Measurements from ENCODE around the gene PIR.

The PIR gene

GRCh38 chrX:15418041-15418706 lies 75.0 kb downstream of the PIR start:
- DNase-seq (ENCODE audit: low spot score) = no peak

- no peak for DNase-seq (ENCODE audit: low spot score)
Observed at GRCh38 chrX:15416133-15416993, 76.8 kb downstream of the PIR start.

GRCh38 chrX:15413101-15413500 lies 80.0 kb downstream of the PIR start:
- no peak for DNase-seq (ENCODE audit: low spot score)

- DNase-seq (ENCODE audit: low spot score) = no peak
Observed at GRCh38 chrX:15410947-15411346, 82.2 kb downstream of the PIR start.

GRCh38 chrX:15410430-15410829 lies 82.7 kb downstream of the PIR start:
- DNase-seq (ENCODE audit: low spot score) = no peak

GRCh38 chrX:15405846-15406245 lies 87.3 kb downstream of the PIR start:
- DNase-seq (ENCODE audit: low spot score) = no peak

GRCh38 chrX:15404401-15405096 lies 88.6 kb downstream of the PIR start:
- DNase-seq (ENCODE audit: low spot score) = peak; percentile 1

GRCh38 chrX:15401378-15401777 lies 91.8 kb downstream of the PIR start:
- no peak for DNase-seq (ENCODE audit: low spot score)

GRCh38 chrX:15399962-15400391 lies 93.2 kb downstream of the PIR start:
- DNase-seq (ENCODE audit: low spot score) = no peak

GRCh38 chrX:15398874-15399273 lies 94.3 kb downstream of the PIR start:
- no peak for DNase-seq (ENCODE audit: low spot score)

GRCh38 chrX:15395789-15396188 lies 97.3 kb downstream of the PIR start:
- DNase-seq (ENCODE audit: low spot score) = no peak

GRCh38 chrX:15391850-15392249 lies 101.3 kb downstream of the PIR start:
- no peak for DNase-seq (ENCODE audit: low spot score)

- DNase-seq (ENCODE audit: low spot score) = no peak
Observed at GRCh38 chrX:15384304-15384703, 108.8 kb downstream of the PIR start, which contains the start of gene VEGFD. TSS of gene VEGFD (minus strand) at chrX:15384413. CDS start at chrX:15383946, 467 bp downstream.

GRCh38 chrX:15382813-15383212 lies 110.3 kb downstream of the PIR start:
- DNase-seq (ENCODE audit: low spot score) = no peak

GRCh38 chrX:15376956-15377355 lies 116.2 kb downstream of the PIR start:
- DNase-seq (ENCODE audit: low spot score) = no peak

- no peak for DNase-seq (ENCODE audit: low spot score)
Observed at GRCh38 chrX:15373976-15374375, 119.2 kb downstream of the PIR start.

GRCh38 chrX:15366506-15367352 lies 126.4 kb downstream of the PIR start:
- DNase-seq (ENCODE audit: low spot score) = no peak

GRCh38 chrX:15359701-15360100 lies 133.4 kb downstream of the PIR start:
- no peak for DNase-seq (ENCODE audit: low spot score)

- no peak for DNase-seq (ENCODE audit: low spot score)
Observed at GRCh38 chrX:15358533-15358932, 134.6 kb downstream of the PIR start.

- DNase-seq (ENCODE audit: low spot score) = no peak
Observed at GRCh38 chrX:15356444-15356843, 136.7 kb downstream of the PIR start.

GRCh38 chrX:15350329-15350996 lies 142.7 kb downstream of the PIR start:
- DNase-seq (ENCODE audit: low spot score) = no peak
